HG02981 (cell line): ENCODE results near the gene CDC25C.
A peak's percentile ranks its signal among the peaks of the same experiment; 100 is the strongest.

ENCODE experiments used
- ATAC-seq: cut with Tn5 transposase; IDR thresholded peaks from one replicate; pipeline ENCODE4 v1.9.1; 2021; ENCODE audit warnings: mild to moderate bottlenecking, moderate library complexity; ENCODE audit not compliant: unreplicated experiment

CDC25C gene

DNA sequence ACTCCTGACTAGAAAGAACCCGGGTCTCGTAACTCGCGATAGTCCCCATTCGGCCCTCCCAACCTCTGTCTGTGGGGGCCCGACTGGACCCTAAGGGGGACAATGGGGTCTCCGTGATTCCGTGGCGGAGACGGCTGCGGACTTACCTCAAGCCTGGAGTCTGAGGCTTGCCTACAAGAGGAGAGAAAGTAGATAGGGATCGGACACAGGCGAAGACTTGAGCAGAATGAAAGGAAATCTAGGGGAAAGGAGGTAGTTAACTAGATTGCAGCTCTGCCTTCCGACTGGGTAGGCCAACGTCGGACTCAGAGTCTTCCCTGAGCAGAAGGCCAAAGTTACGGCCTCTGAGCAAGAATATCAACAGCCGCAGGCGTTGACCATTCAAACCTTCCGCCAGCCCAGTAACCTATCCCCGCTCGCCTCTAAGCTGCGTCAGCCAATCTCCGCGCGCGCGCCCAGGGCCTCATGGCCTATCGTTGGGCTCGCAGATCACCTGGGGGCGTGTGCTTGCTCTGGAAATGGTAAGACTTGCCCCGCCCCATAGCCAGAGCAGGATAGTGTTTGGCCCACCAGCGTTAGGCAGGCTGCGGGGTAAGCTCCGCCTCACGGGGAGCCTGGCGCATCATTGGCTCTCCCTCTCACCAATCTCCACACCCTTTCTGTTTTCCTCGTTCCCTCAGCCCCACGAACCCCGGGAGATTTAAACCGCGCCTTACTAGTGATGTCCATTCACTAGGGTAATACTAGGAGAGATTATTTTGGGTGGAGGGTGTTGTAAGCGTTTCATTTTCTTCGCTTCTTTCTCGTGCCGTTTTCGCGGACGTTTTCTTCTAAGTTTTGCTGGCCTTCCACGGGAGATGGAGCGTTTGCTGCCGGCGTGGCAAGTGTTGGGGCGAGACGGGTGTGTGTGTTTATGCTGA lies at the start of gene CDC25C:
TSS of gene CDC25C (minus strand) at position 356 of the 920 bp plus-strand sequence. CDS start 624 bp downstream, outside the sequence.
- ATAC-seq, result peak; percentile 100

DNA sequence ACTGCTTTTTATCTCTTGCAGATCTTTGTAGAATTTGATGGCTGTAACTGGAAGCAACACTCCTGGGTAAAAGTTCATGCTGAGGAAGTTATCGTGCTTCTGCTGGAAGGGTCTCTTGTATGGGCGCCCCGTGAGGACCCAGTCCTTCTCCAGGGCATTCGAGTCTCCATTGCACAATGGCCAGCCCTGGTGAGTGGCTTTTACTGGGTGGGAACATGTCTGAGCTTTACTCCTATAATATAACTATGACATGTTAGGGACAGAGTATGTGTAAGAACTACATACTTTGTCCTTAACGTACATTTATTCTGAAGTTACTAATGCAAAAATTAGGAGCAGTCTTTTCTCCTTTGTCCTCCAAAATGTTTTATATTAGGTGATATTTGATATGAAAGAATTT lies 41.0 kb upstream of the CDC25C start:
- no peak for ATAC-seq

DNA sequence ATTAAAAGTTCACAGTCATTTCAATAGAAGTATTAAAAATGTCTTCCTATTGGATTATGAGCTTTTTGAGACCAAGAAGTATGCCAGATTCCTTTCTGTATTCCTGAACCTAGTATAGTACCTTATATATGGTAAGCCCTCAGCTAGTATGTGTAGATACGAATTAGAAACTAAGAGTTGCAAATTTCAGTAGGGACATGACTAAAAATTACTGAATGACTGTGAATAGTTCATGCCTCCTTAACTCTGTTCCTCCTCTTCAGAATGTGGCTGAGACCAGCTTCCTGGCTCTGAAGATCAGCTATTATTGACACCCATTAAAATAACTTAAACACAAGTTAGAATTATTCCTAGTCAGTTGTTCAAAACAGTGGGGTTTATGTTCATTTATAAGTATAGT lies 40.6 kb upstream of the CDC25C start:
- peak; percentile 72 for ATAC-seq

DNA sequence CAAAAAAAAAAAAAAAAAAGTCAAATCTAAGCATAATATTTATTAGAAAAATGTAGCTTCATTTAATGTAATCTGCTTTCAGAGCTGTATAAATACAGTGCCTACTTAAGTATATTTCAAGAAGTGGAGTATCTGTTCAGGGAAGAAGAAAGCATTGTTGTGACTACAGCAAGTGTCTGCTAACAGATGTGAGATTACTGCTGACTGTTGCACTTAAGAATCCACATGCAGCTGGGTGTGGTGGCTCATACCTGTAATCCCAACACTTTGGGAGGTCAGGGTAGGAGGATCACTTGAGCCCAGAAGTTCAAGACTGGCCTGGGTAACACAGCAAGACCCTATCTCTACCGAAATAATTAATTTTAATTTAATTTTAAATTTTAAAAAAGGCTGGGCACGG lies 39.9 kb upstream of the CDC25C start:
- ATAC-seq, result no peak

DNA sequence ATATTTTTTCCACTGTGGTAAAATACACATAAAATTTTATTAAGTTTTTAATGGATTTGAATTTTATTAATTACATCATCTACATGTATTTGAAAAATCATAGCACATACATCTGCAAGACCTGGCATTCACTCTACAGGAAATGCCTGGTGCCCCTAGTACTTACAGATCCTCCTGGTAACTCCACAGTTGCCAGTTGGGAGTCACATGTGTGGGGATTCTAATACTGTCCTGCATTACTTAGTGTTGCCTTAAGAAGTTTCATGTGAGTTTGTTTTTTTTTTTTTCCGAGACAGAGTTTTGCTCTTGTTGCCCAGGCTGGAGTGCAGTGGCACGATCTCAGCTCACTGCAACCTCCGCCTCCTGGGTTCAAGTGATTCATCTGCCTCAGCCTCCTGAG lies 38.9 kb upstream of the CDC25C start:
- ATAC-seq, result no peak

DNA sequence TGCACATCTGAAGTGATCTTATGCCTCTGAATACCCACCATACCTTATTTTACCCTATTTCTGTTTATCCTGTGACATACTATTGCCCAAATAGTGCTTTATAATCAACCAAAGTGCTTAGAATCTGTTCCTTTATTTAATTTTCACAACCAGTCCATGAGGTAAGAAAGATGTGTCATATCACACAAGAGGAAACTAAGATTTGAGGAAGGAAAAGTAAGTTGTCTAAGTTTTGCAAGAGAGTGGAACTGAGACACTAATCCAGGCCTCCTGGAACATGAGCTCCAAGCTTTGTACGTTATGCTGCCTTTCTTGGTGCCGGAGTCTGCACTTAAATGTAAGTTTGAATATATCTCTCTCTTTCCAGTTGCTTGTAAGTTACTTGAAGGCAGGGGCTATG lies 38.1 kb upstream of the CDC25C start:
- ATAC-seq, result no peak

DNA sequence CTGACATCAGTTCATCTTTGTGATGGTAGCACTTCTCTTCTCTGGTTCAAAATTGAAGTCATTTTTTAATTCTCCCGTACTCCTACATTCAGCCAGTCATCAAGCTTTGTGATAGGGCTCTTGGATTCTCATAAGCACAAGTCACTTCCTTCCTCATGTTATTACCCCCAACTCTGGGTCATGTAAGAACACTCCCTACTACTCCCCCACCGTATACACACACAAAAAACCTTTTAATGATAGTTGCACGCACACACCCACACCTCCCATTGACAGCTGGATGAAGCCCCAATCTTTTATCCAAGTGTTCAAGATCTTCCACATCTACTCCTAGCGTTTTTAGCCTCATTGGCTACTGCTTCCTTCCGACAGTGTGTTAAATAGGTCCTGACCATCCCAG lies 37.7 kb upstream of the CDC25C start:
- ATAC-seq, result no peak

DNA sequence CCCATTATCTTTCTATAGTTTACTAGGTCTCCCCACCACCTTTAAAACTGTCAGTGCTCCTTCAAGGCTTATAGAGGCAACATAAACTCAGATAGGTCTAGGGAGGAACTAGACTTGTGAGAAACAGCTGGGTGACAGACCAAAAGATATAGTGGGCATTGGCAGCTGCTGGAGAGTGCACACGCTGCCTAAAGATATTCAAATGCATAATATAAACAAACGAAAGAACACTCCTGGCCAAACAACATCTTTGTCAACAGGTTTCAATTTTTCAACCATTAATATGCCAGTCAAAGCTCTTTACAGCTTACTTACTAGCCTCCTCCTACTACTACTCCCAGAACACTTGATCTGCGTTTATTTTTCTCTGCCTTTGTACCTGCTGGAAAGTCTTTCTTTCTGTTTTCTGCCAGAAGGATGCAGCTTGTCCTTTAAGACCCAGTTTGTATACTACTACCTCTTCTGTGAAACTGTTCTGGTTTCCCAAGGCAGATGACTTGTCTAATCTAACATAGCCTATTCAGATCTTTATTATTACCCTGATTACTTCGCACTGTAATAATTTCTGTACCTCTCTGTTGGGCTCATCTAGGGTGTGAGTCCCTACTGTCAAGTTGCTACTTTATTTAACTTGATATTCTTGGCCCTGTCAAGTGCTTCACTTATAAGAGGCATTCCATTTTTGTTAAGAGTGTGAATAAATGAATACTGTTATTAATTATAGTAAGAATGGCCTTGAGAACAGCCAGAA lies 35.2 kb upstream of the CDC25C start:
- ATAC-seq, result no peak

DNA sequence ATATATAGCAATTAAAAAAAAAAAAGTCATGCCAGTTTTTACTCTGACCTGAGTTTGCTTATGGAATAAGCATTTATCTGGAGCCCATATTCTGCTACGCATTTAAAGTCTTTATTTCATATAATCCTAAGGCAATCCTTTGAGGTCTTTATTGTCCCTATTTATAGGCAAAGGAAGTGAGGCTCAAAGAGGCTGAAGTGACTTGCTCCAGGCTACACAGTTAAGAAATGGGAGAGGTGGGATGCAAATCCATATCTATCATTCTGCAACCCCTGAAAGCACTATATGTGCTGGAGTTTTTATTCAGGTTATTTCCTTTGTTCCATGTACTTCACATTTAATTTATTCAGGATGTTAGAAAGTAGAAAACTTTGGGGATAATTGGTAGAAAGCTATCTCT lies 33.0 kb upstream of the CDC25C start:
- no peak for ATAC-seq

DNA sequence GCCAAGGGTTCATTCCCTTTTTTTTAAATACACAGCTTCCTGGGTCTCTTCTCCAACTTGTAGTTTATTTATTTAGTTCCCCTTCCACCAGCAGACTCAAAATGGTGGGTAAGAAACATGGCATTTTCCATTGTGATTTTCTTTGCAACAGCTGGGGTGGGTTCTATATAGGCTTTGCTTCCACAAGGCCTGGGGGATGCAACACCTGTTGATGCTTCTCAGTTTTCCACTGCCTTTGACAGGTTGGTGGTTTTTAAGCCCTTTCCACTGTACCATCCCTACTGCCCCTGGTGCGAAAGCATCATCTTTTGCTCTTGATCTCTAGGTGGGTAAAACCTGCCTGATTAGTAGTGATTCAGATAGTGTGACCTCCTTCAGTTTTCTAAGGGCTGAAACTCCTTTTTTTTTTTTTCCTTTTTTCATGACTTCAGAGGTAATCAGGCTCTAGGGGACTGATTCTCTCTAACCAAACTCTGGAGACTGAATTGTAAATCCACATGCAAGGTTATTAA lies 29.4 kb upstream of the CDC25C start:
- no peak for ATAC-seq

DNA sequence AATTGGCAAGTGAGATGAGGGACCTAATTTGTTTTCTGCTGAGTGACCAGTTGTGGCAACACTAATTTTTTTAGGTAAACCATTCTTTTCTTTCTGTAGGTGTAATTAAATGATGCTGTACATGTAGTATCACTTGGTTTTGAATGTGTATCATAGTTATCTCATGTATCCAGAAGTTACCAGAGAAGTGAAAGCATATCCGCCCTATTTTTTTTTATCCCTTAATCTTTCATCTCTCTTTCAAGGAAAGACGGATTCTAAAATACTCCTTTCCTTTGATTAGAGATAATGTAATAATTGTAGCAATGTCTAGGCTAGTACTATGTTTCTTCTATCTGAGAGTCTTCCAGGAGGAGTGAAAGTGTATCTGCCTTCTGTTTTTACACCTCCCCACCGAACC lies 28.0 kb upstream of the CDC25C start:
- no peak for ATAC-seq

DNA sequence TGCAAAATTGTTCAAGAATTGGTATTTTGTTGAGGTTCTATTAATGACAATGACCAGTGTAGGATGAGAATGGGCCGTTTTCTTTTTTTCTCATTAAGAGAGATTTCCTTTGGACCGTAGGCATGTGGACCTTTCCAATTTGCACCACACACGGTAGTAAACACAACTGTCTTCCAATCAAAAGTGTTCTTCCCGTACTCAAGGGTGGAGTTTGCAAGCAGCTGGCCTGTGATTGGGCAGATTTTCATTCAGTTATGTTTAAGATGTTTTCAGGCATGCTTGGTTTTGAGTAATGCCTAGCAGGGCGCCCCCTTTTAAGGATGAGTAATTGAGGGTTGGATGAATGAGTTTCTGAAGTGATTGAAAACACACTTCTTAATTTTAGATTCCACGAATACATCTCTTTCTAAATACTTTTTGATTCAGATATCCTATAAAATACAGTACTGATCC lies 23.3 kb upstream of the CDC25C start:
- ATAC-seq, result peak; percentile 44

DNA sequence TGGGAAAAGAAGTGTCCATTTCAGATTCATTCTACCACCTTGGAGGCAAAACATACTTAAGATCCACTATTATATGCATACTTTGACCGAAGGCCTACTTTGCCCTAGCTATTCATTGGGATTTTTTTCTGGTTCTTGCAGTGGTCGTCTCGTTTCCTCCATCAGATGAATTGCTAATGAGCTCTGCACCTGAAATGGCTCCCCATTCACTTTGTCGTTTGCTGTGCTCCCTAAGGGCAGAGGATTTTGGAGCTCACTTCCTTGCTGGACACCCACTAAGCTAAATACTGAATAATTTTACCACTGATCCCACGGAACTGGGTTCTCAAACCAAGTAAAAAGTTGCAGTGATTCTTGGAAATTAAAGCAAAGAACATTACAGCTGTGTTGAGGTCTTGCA lies 22.8 kb upstream of the CDC25C start:
- no peak for ATAC-seq

DNA sequence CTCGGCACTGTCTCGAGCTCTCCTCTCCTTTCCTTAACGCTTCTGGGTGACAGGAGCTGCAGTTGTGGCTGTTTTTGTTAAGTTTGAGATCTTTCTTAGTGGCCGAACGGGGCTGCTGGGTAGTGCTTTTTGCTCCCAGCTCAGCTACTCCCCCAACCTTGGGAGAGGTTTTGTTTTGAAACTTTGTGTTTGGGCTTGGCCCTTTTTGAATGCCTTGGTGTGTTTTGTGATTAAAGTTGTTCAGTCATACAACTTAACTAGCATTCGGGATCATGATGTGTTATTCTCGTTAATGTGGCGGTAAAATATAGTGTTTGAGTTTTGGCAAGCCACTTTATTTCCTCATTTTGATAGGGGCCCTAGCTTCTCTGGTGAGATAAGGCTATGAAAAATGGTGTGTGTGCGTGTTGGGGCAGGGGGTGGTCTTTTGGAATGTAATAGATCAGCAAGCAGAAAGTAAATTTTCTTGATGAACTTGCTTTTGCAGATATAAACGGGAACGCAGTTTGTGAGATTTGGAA lies 22.0 kb upstream of the CDC25C start:
- ATAC-seq, result no peak

DNA sequence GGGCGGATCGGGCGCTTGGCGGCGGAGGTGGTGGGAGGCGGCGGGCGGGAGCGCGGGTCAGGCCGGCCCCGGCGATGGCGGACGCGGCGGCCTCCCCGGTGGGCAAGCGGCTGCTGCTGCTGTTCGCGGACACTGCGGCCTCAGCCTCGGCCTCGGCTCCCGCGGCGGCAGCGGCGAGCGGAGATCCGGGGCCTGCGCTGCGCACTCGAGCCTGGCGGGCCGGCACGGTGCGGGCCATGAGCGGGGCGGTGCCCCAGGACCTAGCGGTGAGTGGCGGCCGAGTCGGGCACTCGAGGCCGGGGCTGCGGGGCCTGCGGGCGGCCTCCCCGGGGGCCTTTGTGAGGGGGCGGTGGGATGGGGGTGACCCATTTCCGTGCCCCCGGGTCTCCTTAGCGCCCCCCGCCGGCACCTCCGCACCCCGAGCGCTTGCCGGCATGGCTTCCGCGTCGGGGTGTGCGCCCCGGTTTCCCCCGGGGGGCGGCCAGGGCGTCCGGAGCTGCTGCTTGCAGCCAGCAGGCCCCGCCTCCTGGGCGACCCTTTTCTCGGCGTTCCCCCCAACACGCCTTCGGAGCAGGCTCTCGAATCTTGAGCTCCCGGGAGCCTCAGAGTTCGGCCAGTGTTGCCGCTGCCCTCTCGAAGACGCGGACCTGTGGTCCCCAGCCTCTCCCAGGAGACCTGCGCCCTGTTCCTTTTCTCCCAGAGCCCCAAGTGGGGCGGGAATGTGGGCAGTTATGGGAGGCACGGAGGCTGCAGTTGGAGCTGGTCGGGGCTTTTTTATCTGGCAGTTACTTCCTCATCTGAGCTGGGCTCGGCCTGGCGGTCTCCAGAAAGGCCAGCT lies 21.3 kb upstream of the CDC25C start:
- peak; percentile 31 for ATAC-seq

DNA sequence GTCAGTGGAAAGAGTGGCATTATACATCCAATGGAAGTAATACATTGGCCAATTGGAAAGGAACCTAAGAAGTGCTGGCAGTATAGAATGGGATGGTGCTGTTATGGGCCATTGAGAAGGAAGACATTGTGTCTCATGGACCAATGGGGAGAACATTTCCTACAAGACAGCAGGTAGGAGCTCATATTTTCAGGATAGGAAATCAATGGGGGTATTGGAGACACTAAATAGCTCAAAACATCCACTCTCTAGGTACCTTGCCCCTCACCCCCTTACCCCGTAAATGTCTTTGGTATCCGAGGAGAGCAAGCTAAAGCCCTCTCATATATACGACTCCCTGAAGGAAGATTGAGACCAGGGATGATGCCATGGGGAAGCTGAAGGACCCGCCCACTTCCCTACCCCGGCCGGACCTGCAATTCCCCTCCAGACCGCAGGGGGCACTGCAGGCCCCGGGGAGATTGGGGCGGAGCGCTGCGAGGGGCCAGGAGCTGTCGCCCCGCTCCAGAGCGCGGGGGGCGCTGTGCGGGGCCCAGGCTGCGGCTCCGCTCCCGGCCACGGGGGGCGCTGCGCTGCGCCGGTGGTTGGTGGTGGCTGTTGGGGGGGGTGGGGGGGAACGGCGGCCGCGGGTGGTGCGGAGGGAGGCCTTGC lies 20.6 kb upstream of the CDC25C start, which contains the start of gene KDM3B:
TSS of gene KDM3B (plus strand) at position 615 of the 651 bp plus-strand sequence. CDS start 111 bp downstream, outside the sequence.
- ATAC-seq, result peak; percentile 61

DNA sequence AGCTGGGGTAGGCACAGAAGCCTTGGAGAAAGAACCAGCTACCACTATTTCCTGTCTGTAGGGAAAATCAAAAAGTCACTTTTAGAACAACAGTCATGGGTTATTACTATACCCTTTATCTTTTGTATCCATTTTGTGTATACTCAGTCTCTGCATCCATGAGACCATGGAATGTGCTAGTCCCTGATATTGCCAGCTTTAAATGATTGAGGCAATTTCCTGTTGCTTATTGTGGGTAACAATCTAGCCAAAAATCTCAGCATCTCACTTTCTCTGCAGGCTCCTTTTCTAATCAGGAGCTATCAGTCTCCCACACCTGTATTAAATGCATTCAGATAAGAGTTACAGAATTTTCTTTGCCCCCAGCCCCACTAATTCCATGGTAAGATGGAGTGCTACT lies 19.9 kb upstream of the CDC25C start:
- no peak for ATAC-seq

DNA sequence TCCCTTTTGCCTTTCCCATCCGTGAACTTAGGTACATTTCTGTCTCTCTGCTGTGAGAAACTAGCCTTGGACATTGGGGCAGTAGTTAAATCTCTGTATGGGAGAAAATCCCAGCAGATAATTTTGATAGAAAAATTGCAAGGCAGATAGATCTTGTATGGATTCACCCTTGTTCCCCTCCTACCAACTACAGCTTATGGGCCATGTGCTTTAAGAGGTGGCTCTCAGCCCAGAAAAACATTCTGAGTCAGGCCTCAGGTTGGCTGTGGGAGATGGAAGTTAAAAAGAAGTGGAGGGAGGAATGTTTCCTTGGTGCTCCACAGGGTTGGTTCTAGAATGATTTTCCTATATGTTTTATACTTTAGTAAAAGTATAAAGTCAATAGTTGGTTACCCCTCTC lies 19.5 kb upstream of the CDC25C start:
- ATAC-seq, result no peak

DNA sequence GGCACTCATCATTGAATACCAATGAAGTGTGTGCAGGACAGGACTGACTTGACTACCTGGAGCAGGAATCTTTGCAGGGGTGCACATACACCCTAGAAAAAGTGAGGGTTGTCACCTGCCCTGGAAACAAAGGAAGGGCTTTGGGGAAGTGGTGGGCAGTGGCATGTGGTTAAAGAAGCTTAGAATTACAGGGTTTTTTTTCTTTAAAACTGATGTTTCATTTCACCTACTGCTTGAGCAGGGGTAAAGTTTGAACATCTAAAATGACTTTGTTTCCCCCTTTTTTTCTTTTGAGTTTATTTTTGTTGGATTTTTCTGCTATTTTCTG lies 18.9 kb upstream of the CDC25C start:
- no peak for ATAC-seq
